ENCODE data around the gene PDSS1.
"Not testable (repeated sequence)": the region's sequence is repeated elsewhere in the genome, so short reads cannot be mapped to it uniquely, and the experiment has no call there.

Gene PDSS1

GRCh38 chr10:26738301-26738911, 40.9 kb downstream of the PDSS1 start:
- no peak for DNase-seq (ENCODE audit: low read depth in 2 of 2)

GRCh38 chr10:26739071-26739631, 41.6 kb downstream of the PDSS1 start:
- no peak for DNase-seq (ENCODE audit: low read depth in 2 of 2)

GRCh38 chr10:26741368-26741767, 43.9 kb downstream of the PDSS1 start:
- no peak for DNase-seq (ENCODE audit: low read depth in 2 of 2)

- DNase-seq (ENCODE audit: low read depth in 2 of 2) = no peak
These were observed 45.6 kb downstream of the PDSS1 start for GRCh38 chr10:26743091-26743490.

- no peak for DNase-seq (ENCODE audit: low read depth in 2 of 2)
These were observed 46.3 kb downstream of the PDSS1 start for GRCh38 chr10:26743841-26744240.

- DNase-seq (ENCODE audit: low read depth in 2 of 2) = no peak
These were observed 48.6 kb downstream of the PDSS1 start for GRCh38 chr10:26746061-26746460.

GRCh38 chr10:26755443-26755903, 58.0 kb downstream of the PDSS1 start:
- DNase-seq (ENCODE audit: low read depth in 2 of 2) = no peak

- no peak for DNase-seq (ENCODE audit: low read depth in 2 of 2)
These were observed 61.5 kb downstream of the PDSS1 start for GRCh38 chr10:26759008-26759407.

- no peak for DNase-seq (ENCODE audit: low read depth in 2 of 2)
These were observed 68.0 kb downstream of the PDSS1 start for GRCh38 chr10:26765549-26765948.

- DNase-seq (ENCODE audit: low read depth in 2 of 2) = no peak
These were observed 72.6 kb downstream of the PDSS1 start for GRCh38 chr10:26770069-26770468.

GRCh38 chr10:26773633-26774032, 76.1 kb downstream of the PDSS1 start:
- DNase-seq (ENCODE audit: low read depth in 2 of 2) = no peak

GRCh38 chr10:26776258-26776657, 78.8 kb downstream of the PDSS1 start:
- no peak for DNase-seq (ENCODE audit: low read depth in 2 of 2)

GRCh38 chr10:26777686-26778085, 80.2 kb downstream of the PDSS1 start:
- no peak for DNase-seq (ENCODE audit: low read depth in 2 of 2)

GRCh38 chr10:26779176-26779860, 81.8 kb downstream of the PDSS1 start:
- no peak for DNase-seq (ENCODE audit: low read depth in 2 of 2)

GRCh38 chr10:26780106-26780792, 82.7 kb downstream of the PDSS1 start:
- no peak for DNase-seq (ENCODE audit: low read depth in 2 of 2)

GRCh38 chr10:26780793-26781601, 83.5 kb downstream of the PDSS1 start:
- peak in 1 of 2 donors; percentile 11 for DNase-seq (ENCODE audit: low read depth in 2 of 2)

GRCh38 chr10:26781797-26782196, 84.3 kb downstream of the PDSS1 start:
- no peak for DNase-seq (ENCODE audit: low read depth in 2 of 2)

- no peak for DNase-seq (ENCODE audit: low read depth in 2 of 2)
These were observed 89.9 kb downstream of the PDSS1 start for GRCh38 chr10:26787362-26787761.

- not testable (repeated sequence) for DNase-seq (ENCODE audit: low read depth in 2 of 2)
These were observed 92.3 kb downstream of the PDSS1 start for GRCh38 chr10:26789779-26790178.

GRCh38 chr10:26790221-26790995, 92.9 kb downstream of the PDSS1 start:
- DNase-seq (ENCODE audit: low read depth in 2 of 2) = no peak

All from stimulated activated CD4-positive, alpha-beta T cell treated with anti-CD3 and anti-CD28 coated beads, Interleukin-4, amount 100 ng/mL, for 48 hours (primary cell).